ENCODE measurements around the gene C1QTNF5. TPM values are rescaled to one million over a fixed set of nuclear protein-coding genes. Genes with fewer than 3 reads are reported as not detected.

C1QTNF5 gene
- total RNA-seq, 4 donors from 2014 or later = 10.3 to 26.4 (median 11.8) TPM

- no peaks in the 10 kb centered on the region for H3K36me3 ChIP-seq
- no peak for DNase-seq
Measured at GRCh38 chr11:119347940-119348605, 7.4 kb upstream of the C1QTNF5 start.

GRCh38 chr11:119347242-119347641 lies 6.6 kb upstream of the C1QTNF5 start:
- TF ChIP-seq CTCF (IDR thresholded peaks at IDR 0.05) (no peak), POLR2A (IDR thresholded peaks at IDR 0.05) (no peak)
- no peaks in the 10 kb centered on the region for H3K27me3 ChIP-seq
- H3K9me3 ChIP-seq = no peaks in the 10 kb centered on the region
- H3K27ac ChIP-seq = no peak overlapping the region
- no peaks in the 10 kb centered on the region for H3K4me1 ChIP-seq
- no peaks in the 10 kb centered on the region for H3K36me3 ChIP-seq
- no peak for DNase-seq
- no peak overlapping the region for H3K4me3 ChIP-seq

More at GRCh38 chr11:119347940-119348605, 7.4 kb upstream of the C1QTNF5 start:
- Histone ChIP-seq H3K27me3 (no peaks in the 10 kb centered on the region), H3K27ac (no peak overlapping the region), H3K4me1 (peaks cover 0 to 4% (median 0%) of the 10 kb centered on the region in 4 donors), H3K4me3 (no peak overlapping the region), H3K9me3 (no peaks in the 10 kb centered on the region)
- TF ChIP-seq CTCF (IDR thresholded peaks at IDR 0.05) = no peak
- TF ChIP-seq POLR2A (IDR thresholded peaks at IDR 0.05) = no peak

DNA sequence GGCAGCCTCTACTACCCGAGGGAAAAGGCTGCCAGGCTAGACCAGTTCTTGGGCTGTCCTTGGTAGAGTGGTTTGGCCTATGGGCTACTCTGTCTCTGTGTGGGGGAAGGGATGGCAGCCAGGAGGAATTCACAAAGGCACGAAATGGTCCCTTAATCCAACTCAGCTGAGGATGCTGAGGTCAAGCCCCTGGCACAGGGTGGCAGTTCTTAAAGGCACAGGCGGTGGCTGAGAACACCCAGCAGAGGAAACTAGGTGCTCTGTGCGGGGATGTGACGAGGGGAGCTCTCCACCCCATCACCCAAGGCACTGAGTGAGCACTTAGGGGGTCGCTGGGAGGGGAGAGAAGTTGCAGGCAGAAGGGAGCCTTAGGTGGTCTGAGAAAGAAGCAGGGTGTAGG lies 5.9 kb upstream of the C1QTNF5 start, which contains the start of gene MFRP:
Gene MFRP, minus strand, starts transcription at position 101 of the 400 bp plus-strand sequence. CDS start 192 bp downstream, outside the sequence.
- Histone ChIP-seq H3K27ac (no peak within 1 kb of the TSS), H3K4me1 (peaks cover 0 to 2% (median 0%) of the 10 kb centered on the region in 4 donors), H3K9me3 (no peaks in the 10 kb centered on the region), H3K36me3 (no peaks in the 10 kb centered on the region), H3K4me3 (no peak within 1 kb of the TSS), H3K27me3 (no peaks in the 10 kb centered on the region)
- TF ChIP-seq CTCF (IDR thresholded peaks at IDR 0.05) (no peak), POLR2A (IDR thresholded peaks at IDR 0.05) (no peak)
- no peak for DNase-seq

DNA sequence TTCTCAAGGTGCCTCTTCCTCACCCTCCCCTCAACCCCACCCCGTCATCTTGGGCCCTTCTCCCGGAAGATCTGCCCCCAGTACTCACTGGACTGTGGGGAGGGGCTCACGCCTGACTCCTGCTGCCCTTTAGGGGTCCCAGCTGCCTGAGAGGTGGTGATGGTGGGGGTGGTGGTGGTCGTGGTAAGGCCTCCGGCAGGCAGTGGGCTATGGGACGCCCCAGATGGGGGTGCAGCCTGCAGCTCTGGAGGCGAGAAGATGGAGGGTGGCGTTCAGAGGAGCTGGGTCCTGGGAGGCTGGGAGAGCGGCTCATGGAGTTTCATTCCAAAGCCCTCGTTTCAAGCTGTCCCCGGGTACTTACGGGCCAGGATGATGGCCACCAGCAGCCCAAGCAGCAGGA lies 5.0 kb upstream of the C1QTNF5 start:
- Histone ChIP-seq H3K36me3 (no peaks in the 10 kb centered on the region), H3K4me1 (peaks cover 2 to 11% (median 5%) of the 10 kb centered on the region in 4 donors), H3K27me3 (peaks cover 0 to 5% of the 10 kb centered on the region in 2 donors), H3K4me3 (no peak overlapping the region), H3K27ac (no peak overlapping the region), H3K9me3 (no peaks in the 10 kb centered on the region)
- no peak for TF ChIP-seq CTCF (IDR thresholded peaks at IDR 0.05)
- no peak for TF ChIP-seq POLR2A (IDR thresholded peaks at IDR 0.05)
- DNase-seq = no peak

GRCh38 chr11:119344291-119345010 lies 3.8 kb upstream of the C1QTNF5 start:
- Histone ChIP-seq H3K27me3 (peaks cover 0 to 5% of the 10 kb centered on the region in 2 donors), H3K9me3 (no peaks in the 10 kb centered on the region), H3K27ac (no peak overlapping the region), H3K36me3 (no peaks in the 10 kb centered on the region), H3K4me3 (no peak overlapping the region), H3K4me1 (peaks cover 3 to 23% (median 14%) of the 10 kb centered on the region in 4 donors)
- no peak for DNase-seq
- TF ChIP-seq POLR2A (IDR thresholded peaks at IDR 0.05) (no peak), CTCF (IDR thresholded peaks at IDR 0.05) (no peak)
